Heart left ventricle (tissue), 16 donors: ENCODE measurements around the gene AMER3. TPM values are rescaled to one million over a fixed set of nuclear protein-coding genes. Genes with fewer than 3 reads are reported as not detected.

Experiments
- ATAC-seq, 4 donors: fragments of 200-7000 bp; cut with Tn5 transposase; one replicate each; pipeline ENCODE4 v1.9.1; 2020 to 2022; ENCODE audit warnings: moderate library complexity in 4 of 4, mild to moderate bottlenecking in 3 of 4, moderate number of reproducible peaks in 1 of 4
- DNase-seq, 5 donors: peaks; one replicate each; pipeline ENCODE4 v3.0.0-alpha.2; 2020
- H3K27ac ChIP-seq, 12 donors: fragments of 200-600 bp; sonication (generic) in 4 of 12; one replicate each; pipeline versions ENCODE4 v1.5.0 to v1.8.0; 2016 to 2022; ENCODE audit warnings: mild to moderate bottlenecking in 2 of 12
- H3K27me3 ChIP-seq, 9 donors: fragments of 200-600 bp; sonication (generic) in 2 of 9; one replicate each; pipeline versions ENCODE4 v1.5.1 to v1.8.0; 2016 to 2022; ENCODE audit warnings: mild to moderate bottlenecking in 3 of 9
- H3K36me3 ChIP-seq, 9 donors: fragments of 200-600 bp; sonication (generic) in 2 of 9; one replicate each; pipeline versions ENCODE4 v1.5.0 to v1.8.0; 2018 to 2022; ENCODE audit warnings: mild to moderate bottlenecking in 2 of 9
- H3K4me1 ChIP-seq, 12 donors: fragments of 200-600 bp; sonication (generic) in 4 of 12; one replicate each; pipeline versions ENCODE4 v1.5.0 to v1.8.0; 2016 to 2022; ENCODE audit warnings: mild to moderate bottlenecking in 3 of 12
- H3K4me3 ChIP-seq, 12 donors: fragments of 200-600 bp; sonication (generic) in 4 of 12; one replicate each; pipeline versions ENCODE4 v1.5.0 to v1.8.0; 2017 to 2022; ENCODE audit warnings: mild to moderate bottlenecking in 9 of 12, moderate library complexity in 4 of 12
- H3K9me3 ChIP-seq, 12 donors: fragments of 200-600 bp; sonication (generic) in 4 of 12; one replicate each; pipeline versions ENCODE4 v1.5.0 to v1.8.0; 2016 to 2022; ENCODE audit warnings: mild to moderate bottlenecking in 1 of 12
- POLR2A ChIP-seq, 2 donors: fragments of 450-650 bp; IDR thresholded peaks; one replicate each; pipeline ENCODE4 v1.6.1; 2017; ENCODE audit warnings: antibody characterized with exemption in 2 of 2, mild to moderate bottlenecking in 2 of 2, moderate library complexity in 2 of 2
- WGBS, 4 donors: extraction: QIAGEN DNeasy Blood & Tissue Kit in 2 of 4; methylation state at CpG; one replicate each; pipeline versions ENCODE4 v1.1.5 to v1.1.7; 2013 to 2018; 5-methylcytosine and 5-hydroxymethylcytosine counted together
- intact Hi-C, 10 donors: fragments of 100-400 bp; cut with DNase I; formaldehyde crosslinking; loops; one replicate each; pipeline versions ENCODE4 v1.11.1 to v1.14.2; 2022
- polyA plus RNA-seq, 2 donors: library from polyadenylated mRNA; stranded (reverse); fragments of 200-250 nt; gene quantifications; one replicate each; pipeline ENCODE4 v1.2.3, GENCODE V29; 2013
- total RNA-seq, 9 donors: library from RNA; depleted of rRNA in 2 of 9; stranded (reverse); fragments of >200 nt in 2 of 9; fragmentation: NEBNext Ultra II Directional in 3 of 9; extraction: Animal tissue kit (Norgen Biotek cat#: 25700) in 3 of 9; gene quantifications; one replicate each; pipeline versions ENCODE4 v1.1.0 to v1.2.4, GENCODE V29; 2016 to 2023
- TF ChIP-seq, protein P1 (sequence below), 12 donors: fragments of 200-600 bp; sonication (generic) in 4 of 12; IDR thresholded peaks; one replicate each; pipeline versions ENCODE4 v1.5.0 to v1.8.0; 2018 to 2022; ENCODE audit warnings: antibody characterized with exemption in 12 of 12, mild to moderate bottlenecking in 5 of 12
- donor health status: ischemic (EF 13 %, LVEDD 7.1; RV severe dilation, severe dysfunction).
- donor health status: healthy with polysubstance abuse.
- donor health status: DM: no; HTN: yes; CAD: no.
- donor health status: DM: no; HTN: no; CAD: no.
- donor health status: ischemic (EF 25% LVEDD 6.9; RV normal size, moderate dysfunction).
- donor health status: ischemic (EF 25% LVEDD 5.7; RV mildly dilated, moderate dysfunction).
- donor health status: healthy.
- donor health status: DM: yes; HTN: yes; CAD: no.
- donor health status: ischemic (EF 35%, LVEDD 5.7; RV mildly dilated, moderate dysfunction).
- donor health status: nonischemic (EF 11% LVEDD 7.7; RV severe dilation, severe dysfunction).
- donor health status: DM: yes; HTN: yes; CAD: no.
- donor health status: PGD.
- donor health status: ischemic (EF 29% LVEDD 5.4; RV normal size, mild dysfunction).
- donor health status: nonischemic (EF 23%, LVEDD 6.1; RV moderate dilation, normal function).

The AMER3 gene
- total and polyA plus RNA-seq, 11 donors = not detected

DNA sequence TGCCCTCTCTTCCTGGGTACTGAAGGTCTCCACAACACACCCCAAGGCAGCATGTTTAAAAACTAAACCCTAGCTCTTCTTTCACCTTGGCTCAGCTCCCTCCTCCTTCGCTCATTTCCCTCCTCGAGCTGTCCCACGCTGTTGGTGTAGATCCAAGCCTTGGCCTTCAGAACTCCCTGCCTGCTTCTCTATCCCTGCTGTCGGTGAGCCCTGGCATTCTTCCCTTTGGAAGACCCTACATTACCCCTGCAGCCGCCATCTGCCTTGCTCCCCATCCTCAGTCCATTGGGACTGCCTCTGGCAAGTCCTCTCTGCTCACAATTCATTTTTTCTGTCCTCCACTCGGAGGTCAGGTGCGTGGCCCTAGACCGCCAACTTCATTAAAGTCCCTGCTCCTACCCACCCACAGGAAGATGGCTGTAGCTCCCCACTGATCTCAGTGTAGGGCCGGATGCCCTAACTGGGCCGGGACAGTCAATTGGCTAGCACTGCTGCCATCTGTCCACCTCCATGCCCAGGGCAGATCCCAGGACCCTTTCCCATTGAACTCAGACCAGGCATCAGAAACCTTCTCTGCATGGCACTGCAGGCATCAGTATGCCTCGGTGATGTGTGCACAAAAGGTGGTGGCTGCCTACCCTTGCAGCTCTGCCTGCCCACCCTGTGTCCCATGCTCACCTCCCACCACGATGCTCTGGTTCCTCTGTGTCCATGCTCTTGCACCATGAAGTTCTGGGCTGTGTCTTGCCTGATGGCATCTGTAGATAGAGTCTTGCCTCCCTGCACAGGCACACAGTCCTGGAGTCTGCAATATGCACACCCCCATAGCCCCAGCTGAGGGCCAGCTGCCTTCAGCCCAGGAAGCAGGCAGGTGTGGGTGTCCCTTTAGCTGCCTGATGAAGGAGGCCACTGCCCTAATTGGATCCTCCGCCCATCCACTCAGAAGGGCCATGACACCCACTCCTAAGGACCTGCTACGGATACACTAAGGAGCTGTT is 5.7 kb downstream of the AMER3 start:
- WGBS, 4 donors = 75 to 81% (median 78%) methylated on average over 13 to 14 of the region's 14 CpGs
- no peaks in the 10 kb centered on the region for H3K36me3 ChIP-seq
- TF ChIP-seq, protein P1, sequence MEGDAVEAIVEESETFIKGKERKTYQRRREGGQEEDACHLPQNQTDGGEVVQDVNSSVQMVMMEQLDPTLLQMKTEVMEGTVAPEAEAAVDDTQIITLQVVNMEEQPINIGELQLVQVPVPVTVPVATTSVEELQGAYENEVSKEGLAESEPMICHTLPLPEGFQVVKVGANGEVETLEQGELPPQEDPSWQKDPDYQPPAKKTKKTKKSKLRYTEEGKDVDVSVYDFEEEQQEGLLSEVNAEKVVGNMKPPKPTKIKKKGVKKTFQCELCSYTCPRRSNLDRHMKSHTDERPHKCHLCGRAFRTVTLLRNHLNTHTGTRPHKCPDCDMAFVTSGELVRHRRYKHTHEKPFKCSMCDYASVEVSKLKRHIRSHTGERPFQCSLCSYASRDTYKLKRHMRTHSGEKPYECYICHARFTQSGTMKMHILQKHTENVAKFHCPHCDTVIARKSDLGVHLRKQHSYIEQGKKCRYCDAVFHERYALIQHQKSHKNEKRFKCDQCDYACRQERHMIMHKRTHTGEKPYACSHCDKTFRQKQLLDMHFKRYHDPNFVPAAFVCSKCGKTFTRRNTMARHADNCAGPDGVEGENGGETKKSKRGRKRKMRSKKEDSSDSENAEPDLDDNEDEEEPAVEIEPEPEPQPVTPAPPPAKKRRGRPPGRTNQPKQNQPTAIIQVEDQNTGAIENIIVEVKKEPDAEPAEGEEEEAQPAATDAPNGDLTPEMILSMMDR (IDR thresholded peaks at IDR 0.05) = no peak
- TF ChIP-seq POLR2A (IDR thresholded peaks at IDR 0.05) = no peak
- intact Hi-C loops = no loop called here
- H3K4me1 ChIP-seq = peaks cover 0 to 7% (median 0%) of the 10 kb centered on the region in 12 donors
- no peak overlapping the region for H3K27ac ChIP-seq
- no peaks in the 10 kb centered on the region for H3K9me3 ChIP-seq
- DNase-seq = no peak
- peaks cover 6 to 71% (median 24%) of the 10 kb centered on the region in 9 donors for H3K27me3 ChIP-seq
- H3K4me3 ChIP-seq = no peak overlapping the region
- ATAC-seq = no peak

- no peak for DNase-seq
- no peak for ATAC-seq
- no peaks in the 10 kb centered on the region for H3K9me3 ChIP-seq
- H3K27me3 ChIP-seq = peaks cover 0 to 59% (median 15%) of the 10 kb centered on the region in 9 donors
- H3K4me1 ChIP-seq = no peaks in the 10 kb centered on the region
- TF ChIP-seq, protein P1 (IDR thresholded peaks at IDR 0.05) = no peak
- TF ChIP-seq POLR2A (IDR thresholded peaks at IDR 0.05) = no peak
- no peaks in the 10 kb centered on the region for H3K36me3 ChIP-seq
- WGBS, 4 donors = 73 to 84% (median 80%) methylated on average over 14 to 37 of the region's 37 CpGs
- no peak overlapping the region for H3K4me3 ChIP-seq
- intact Hi-C loops = no loop called here
- H3K27ac ChIP-seq = no peak overlapping the region
These were observed 6.9 kb downstream of the AMER3 start for GRCh38 chr2:130762031-130762909.

GRCh38 chr2:130762910-130763385 is 7.6 kb downstream of the AMER3 start:
- no peaks in the 10 kb centered on the region for H3K4me1 ChIP-seq
- no peaks in the 10 kb centered on the region for H3K9me3 ChIP-seq
- TF ChIP-seq, protein P1 (IDR thresholded peaks at IDR 0.05) = no peak
- no peak for TF ChIP-seq POLR2A (IDR thresholded peaks at IDR 0.05)
- intact Hi-C loops = no loop called here
- H3K4me3 ChIP-seq = no peak overlapping the region
- H3K36me3 ChIP-seq = no peaks in the 10 kb centered on the region
- H3K27ac ChIP-seq = no peak overlapping the region
- peaks cover 0 to 56% (median 9%) of the 10 kb centered on the region in 9 donors for H3K27me3 ChIP-seq
- no peak for ATAC-seq
- DNase-seq = no peak
- WGBS, 4 donors = 81 to 88% (median 85%) methylated on average over 16 to 22 of the region's 22 CpGs
